ENCODE measurements around the gene JAK3. TPM values are rescaled to one million over a fixed set of nuclear protein-coding genes. Genes with fewer than 3 reads are reported as not detected.

JAK3 gene
- total and polyA plus RNA-seq, 4 donors: 0.87 to 7.1 (median 3.0) TPM

- H3K4me3 ChIP-seq (ENCODE audit: low read depth in 1 of 3, low read length in 3 of 3): no peak overlapping the region
- H3K9me3 ChIP-seq (ENCODE audit: control insufficient read depth in 4 of 4, low read length in 3 of 4): no peaks in the 10 kb centered on the region
- peaks cover 0 to 2% (median 0%) of the 10 kb centered on the region in 4 donors for H3K4me1 ChIP-seq (ENCODE audit: control insufficient read depth in 4 of 4, insufficient read depth in 4 of 4, low read length in 3 of 4)
- H3K27ac ChIP-seq (ENCODE audit: low read depth in 1 of 2, low read length in 2 of 2): no peak overlapping the region
- peaks cover 0 to 8% (median 2%) of the 10 kb centered on the region in 4 donors for H3K36me3 ChIP-seq (ENCODE audit: control insufficient read depth in 4 of 4, insufficient read depth in 3 of 4, low read depth in 1 of 4, low read length in 3 of 4)
- peaks cover 5 to 8% (median 5%) of the 10 kb centered on the region in 4 donors for H3K27me3 ChIP-seq (ENCODE audit: control insufficient read depth in 4 of 4, insufficient read depth in 4 of 4, low read length in 3 of 4)
- no peak for DNase-seq (ENCODE audit: low spot score)
- WGBS: 44% methylated on average over 11 of the region's 11 CpGs
- no peak overlapping the region for H3K9ac ChIP-seq (ENCODE audit: low read depth in 1 of 2, low read length in 2 of 2)
- TF ChIP-seq SP1 (IDR thresholded peaks at IDR 0.05) (no peak), CTCF (IDR thresholded peaks at IDR 0.05; ENCODE audit: low read depth, low read length, missing input control) (no peak), YY1 (IDR thresholded peaks at IDR 0.05) (no peak), TAF1 (conservative IDR thresholded peaks at IDR 0.05) (no peak), HNF4A (conservative IDR thresholded peaks at IDR 0.05) (no peak), EGR1 (IDR thresholded peaks at IDR 0.05; ENCODE audit: low read depth in 2 of 2) (no peak), RAD21 (IDR thresholded peaks at IDR 0.05) (no peak), JUND (IDR thresholded peaks at IDR 0.05) (no peak), RXRA (IDR thresholded peaks at IDR 0.05) (no peak), MAX (IDR thresholded peaks at IDR 0.05) (no peak), NR2F2 (IDR thresholded peaks at IDR 0.05) (no peak), HNF4G (IDR thresholded peaks at IDR 0.05) (no peak), FOXA2 (IDR thresholded peaks at IDR 0.05) (no peak), FOXA1 (IDR thresholded peaks at IDR 0.05) (no peak), GABPA (IDR thresholded peaks at IDR 0.05 in 1 of 2, conservative IDR thresholded peaks at IDR 0.05 in 1 of 2) (no peak)
- TF ChIP-seq, protein P1, sequence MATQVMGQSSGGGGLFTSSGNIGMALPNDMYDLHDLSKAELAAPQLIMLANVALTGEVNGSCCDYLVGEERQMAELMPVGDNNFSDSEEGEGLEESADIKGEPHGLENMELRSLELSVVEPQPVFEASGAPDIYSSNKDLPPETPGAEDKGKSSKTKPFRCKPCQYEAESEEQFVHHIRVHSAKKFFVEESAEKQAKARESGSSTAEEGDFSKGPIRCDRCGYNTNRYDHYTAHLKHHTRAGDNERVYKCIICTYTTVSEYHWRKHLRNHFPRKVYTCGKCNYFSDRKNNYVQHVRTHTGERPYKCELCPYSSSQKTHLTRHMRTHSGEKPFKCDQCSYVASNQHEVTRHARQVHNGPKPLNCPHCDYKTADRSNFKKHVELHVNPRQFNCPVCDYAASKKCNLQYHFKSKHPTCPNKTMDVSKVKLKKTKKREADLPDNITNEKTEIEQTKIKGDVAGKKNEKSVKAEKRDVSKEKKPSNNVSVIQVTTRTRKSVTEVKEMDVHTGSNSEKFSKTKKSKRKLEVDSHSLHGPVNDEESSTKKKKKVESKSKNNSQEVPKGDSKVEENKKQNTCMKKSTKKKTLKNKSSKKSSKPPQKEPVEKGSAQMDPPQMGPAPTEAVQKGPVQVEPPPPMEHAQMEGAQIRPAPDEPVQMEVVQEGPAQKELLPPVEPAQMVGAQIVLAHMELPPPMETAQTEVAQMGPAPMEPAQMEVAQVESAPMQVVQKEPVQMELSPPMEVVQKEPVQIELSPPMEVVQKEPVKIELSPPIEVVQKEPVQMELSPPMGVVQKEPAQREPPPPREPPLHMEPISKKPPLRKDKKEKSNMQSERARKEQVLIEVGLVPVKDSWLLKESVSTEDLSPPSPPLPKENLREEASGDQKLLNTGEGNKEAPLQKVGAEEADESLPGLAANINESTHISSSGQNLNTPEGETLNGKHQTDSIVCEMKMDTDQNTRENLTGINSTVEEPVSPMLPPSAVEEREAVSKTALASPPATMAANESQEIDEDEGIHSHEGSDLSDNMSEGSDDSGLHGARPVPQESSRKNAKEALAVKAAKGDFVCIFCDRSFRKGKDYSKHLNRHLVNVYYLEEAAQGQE (IDR thresholded peaks at IDR 0.05): no peak
- TF ChIP-seq, protein P2, sequence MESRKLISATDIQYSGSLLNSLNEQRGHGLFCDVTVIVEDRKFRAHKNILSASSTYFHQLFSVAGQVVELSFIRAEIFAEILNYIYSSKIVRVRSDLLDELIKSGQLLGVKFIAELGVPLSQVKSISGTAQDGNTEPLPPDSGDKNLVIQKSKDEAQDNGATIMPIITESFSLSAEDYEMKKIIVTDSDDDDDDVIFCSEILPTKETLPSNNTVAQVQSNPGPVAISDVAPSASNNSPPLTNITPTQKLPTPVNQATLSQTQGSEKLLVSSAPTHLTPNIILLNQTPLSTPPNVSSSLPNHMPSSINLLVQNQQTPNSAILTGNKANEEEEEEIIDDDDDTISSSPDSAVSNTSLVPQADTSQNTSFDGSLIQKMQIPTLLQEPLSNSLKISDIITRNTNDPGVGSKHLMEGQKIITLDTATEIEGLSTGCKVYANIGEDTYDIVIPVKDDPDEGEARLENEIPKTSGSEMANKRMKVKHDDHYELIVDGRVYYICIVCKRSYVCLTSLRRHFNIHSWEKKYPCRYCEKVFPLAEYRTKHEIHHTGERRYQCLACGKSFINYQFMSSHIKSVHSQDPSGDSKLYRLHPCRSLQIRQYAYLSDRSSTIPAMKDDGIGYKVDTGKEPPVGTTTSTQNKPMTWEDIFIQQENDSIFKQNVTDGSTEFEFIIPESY (IDR thresholded peaks at IDR 0.05): no peak
- TF ChIP-seq, protein P3, sequence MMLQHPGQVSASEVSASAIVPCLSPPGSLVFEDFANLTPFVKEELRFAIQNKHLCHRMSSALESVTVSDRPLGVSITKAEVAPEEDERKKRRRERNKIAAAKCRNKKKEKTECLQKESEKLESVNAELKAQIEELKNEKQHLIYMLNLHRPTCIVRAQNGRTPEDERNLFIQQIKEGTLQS (IDR thresholded peaks at IDR 0.05): no peak
Measured at GRCh38 chr19:17869114-17869608, 21.4 kb upstream of the JAK3 start.
